NB4 (cell line): Measurements from ENCODE around the gene BRPF1.

ENCODE experiments used
- CTCF ChIP-seq: IDR thresholded peaks from one replicate; pipeline ENCODE4 v1.5.1; 2012; ENCODE audit warnings: low read depth, low read length
- MAX ChIP-seq: IDR thresholded peaks from 2 replicates; pipeline ENCODE4 v1.6.1; 2011; ENCODE audit warnings: low read depth, low read length
- MYC ChIP-seq: IDR thresholded peaks from 2 replicates; pipeline ENCODE4 v1.6.1; 2011; ENCODE audit warnings: low read depth, low read length
- POLR2A ChIP-seq: IDR thresholded peaks from 2 replicates; pipeline ENCODE4 v1.6.1; 2011; ENCODE audit warnings: mild to moderate bottlenecking; ENCODE audit not compliant: insufficient read length; ENCODE audit errors: extremely low read depth

GRCh38 chr3:9688961-9689360 lies 42.6 kb upstream of the BRPF1 start:
- TF ChIP-seq POLR2A (no peak), CTCF (no peak), MYC (no peak), MAX (no peak)
